ENCODE measurements around the gene KDM8.

KDM8 gene

GRCh38 chr16:27239906-27240655 is 36.8 kb downstream of the KDM8 start:
- H2AK5ac ChIP-seq (ENCODE audit: low read length) = no peak overlapping the region
- no peaks in the 10 kb centered on the region for H3K79me1 ChIP-seq (ENCODE audit: low read length)
- no peaks in the 10 kb centered on the region for H3K79me2 ChIP-seq (ENCODE audit: control insufficient read depth, insufficient read depth, low read length)
- H2BK5ac ChIP-seq (ENCODE audit: low read length) = no peak overlapping the region
- no peak overlapping the region for H3K56ac ChIP-seq (ENCODE audit: low read length)
- no peak overlapping the region for H4K8ac ChIP-seq (ENCODE audit: low read depth, low read length)
- H2BK120ac ChIP-seq (ENCODE audit: low read depth, low read length) = no peak overlapping the region
- H4K5ac ChIP-seq (ENCODE audit: low read length) = no peak overlapping the region
- H3K27me3 ChIP-seq (ENCODE audit: insufficient read depth, low read length, poor library complexity) = no peaks in the 10 kb centered on the region
- H3K9ac ChIP-seq (ENCODE audit: low read length) = no peak overlapping the region
- H3K4me3 ChIP-seq (ENCODE audit: low read length) = no peak overlapping the region
- DNase-seq = no peak
- peaks cover 5% of the 10 kb centered on the region for H3K4me1 ChIP-seq (ENCODE audit: control insufficient read depth, low read depth, low read length)
- H3K36me3 ChIP-seq (ENCODE audit: control insufficient read depth, insufficient read depth, low read length) = no peaks in the 10 kb centered on the region
- H3K4ac ChIP-seq (ENCODE audit: low read depth, low read length) = no peak overlapping the region
- H3K4me2 ChIP-seq (ENCODE audit: low read length) = no peak overlapping the region
- no peak overlapping the region for H2BK15ac ChIP-seq (replicated peaks; ENCODE audit: low read depth)
- H3K27ac ChIP-seq (ENCODE audit: low read depth, low read length) = no peak overlapping the region
- H3K23ac ChIP-seq (ENCODE audit: low read length) = no peak overlapping the region
- no peak overlapping the region for H3K18ac ChIP-seq (ENCODE audit: low read length)
- WGBS (ENCODE audit: extremely low coverage, insufficient coverage, low lambda C conversion rate) = no CpG with 5 or more reads among the region's 9 CpGs

GRCh38 chr16:27240948-27241531 is 37.7 kb downstream of the KDM8 start:
- Histone ChIP-seq H2BK15ac (replicated peaks; ENCODE audit: low read depth) (no peak overlapping the region), H3K56ac (ENCODE audit: low read length) (no peak overlapping the region), H3K18ac (ENCODE audit: low read length) (no peak overlapping the region), H2BK120ac (ENCODE audit: low read depth, low read length) (no peak overlapping the region), H3K79me1 (ENCODE audit: low read length) (no peaks in the 10 kb centered on the region), H2BK5ac (ENCODE audit: low read length) (no peak overlapping the region), H4K5ac (ENCODE audit: low read length) (no peak overlapping the region), H3K36me3 (ENCODE audit: control insufficient read depth, insufficient read depth, low read length) (no peaks in the 10 kb centered on the region), H3K4me2 (ENCODE audit: low read length) (no peak overlapping the region), H3K27me3 (ENCODE audit: insufficient read depth, low read length, poor library complexity) (no peaks in the 10 kb centered on the region), H3K4me3 (ENCODE audit: low read length) (no peak overlapping the region), H3K4me1 (ENCODE audit: control insufficient read depth, low read depth, low read length) (peaks cover 5% of the 10 kb centered on the region), H4K8ac (ENCODE audit: low read depth, low read length) (no peak overlapping the region), H3K27ac (ENCODE audit: low read depth, low read length) (no peak overlapping the region), H3K23ac (ENCODE audit: low read length) (no peak overlapping the region), H3K79me2 (ENCODE audit: control insufficient read depth, insufficient read depth, low read length) (no peaks in the 10 kb centered on the region), H2AK5ac (ENCODE audit: low read length) (no peak overlapping the region), H3K9ac (ENCODE audit: low read length) (no peak overlapping the region), H3K4ac (ENCODE audit: low read depth, low read length) (no peak overlapping the region)
- DNase-seq = no peak
- no CpG with 5 or more reads among the region's 6 CpGs for WGBS (ENCODE audit: extremely low coverage, insufficient coverage, low lambda C conversion rate)

- no peak overlapping the region for H2BK5ac ChIP-seq (ENCODE audit: low read length)
- H3K4me3 ChIP-seq (ENCODE audit: low read length) = no peak overlapping the region
- H3K4me2 ChIP-seq (ENCODE audit: low read length) = no peak overlapping the region
- no peaks in the 10 kb centered on the region for H3K27me3 ChIP-seq (ENCODE audit: insufficient read depth, low read length, poor library complexity)
- H3K9ac ChIP-seq (ENCODE audit: low read length) = no peak overlapping the region
- H4K5ac ChIP-seq (ENCODE audit: low read length) = no peak overlapping the region
- no CpG with 5 or more reads among the region's 13 CpGs for WGBS (ENCODE audit: extremely low coverage, insufficient coverage, low lambda C conversion rate)
- no peak overlapping the region for H3K27ac ChIP-seq (ENCODE audit: low read depth, low read length)
- H4K8ac ChIP-seq (ENCODE audit: low read depth, low read length) = no peak overlapping the region
- H3K18ac ChIP-seq (ENCODE audit: low read length) = no peak overlapping the region
- DNase-seq = no peak
- H3K79me2 ChIP-seq (ENCODE audit: control insufficient read depth, insufficient read depth, low read length) = no peaks in the 10 kb centered on the region
- no peak overlapping the region for H3K4ac ChIP-seq (ENCODE audit: low read depth, low read length)
- no peak overlapping the region for H3K56ac ChIP-seq (ENCODE audit: low read length)
- no peak overlapping the region for H2BK120ac ChIP-seq (ENCODE audit: low read depth, low read length)
- H3K79me1 ChIP-seq (ENCODE audit: low read length) = no peaks in the 10 kb centered on the region
- no peaks in the 10 kb centered on the region for H3K36me3 ChIP-seq (ENCODE audit: control insufficient read depth, insufficient read depth, low read length)
- H3K4me1 ChIP-seq (ENCODE audit: control insufficient read depth, low read depth, low read length) = peaks cover 5% of the 10 kb centered on the region
- no peak overlapping the region for H2AK5ac ChIP-seq (ENCODE audit: low read length)
- no peak overlapping the region for H3K23ac ChIP-seq (ENCODE audit: low read length)
- H2BK15ac ChIP-seq (replicated peaks; ENCODE audit: low read depth) = no peak overlapping the region
These were observed 38.3 kb downstream of the KDM8 start for GRCh38 chr16:27241658-27242057.

GRCh38 chr16:27242398-27242797 is 39.1 kb downstream of the KDM8 start:
- Histone ChIP-seq H3K27ac (ENCODE audit: low read depth, low read length) (no peak overlapping the region), H3K18ac (ENCODE audit: low read length) (no peak overlapping the region), H3K23ac (ENCODE audit: low read length) (no peak overlapping the region), H3K79me1 (ENCODE audit: low read length) (no peaks in the 10 kb centered on the region), H4K5ac (ENCODE audit: low read length) (no peak overlapping the region), H3K4me1 (ENCODE audit: control insufficient read depth, low read depth, low read length) (peaks cover 5% of the 10 kb centered on the region), H3K4me2 (ENCODE audit: low read length) (no peak overlapping the region), H2BK120ac (ENCODE audit: low read depth, low read length) (no peak overlapping the region), H3K56ac (ENCODE audit: low read length) (no peak overlapping the region), H2BK15ac (replicated peaks; ENCODE audit: low read depth) (no peak overlapping the region), H2AK5ac (ENCODE audit: low read length) (no peak overlapping the region), H3K9ac (ENCODE audit: low read length) (no peak overlapping the region), H3K4me3 (ENCODE audit: low read length) (no peak overlapping the region), H3K27me3 (ENCODE audit: insufficient read depth, low read length, poor library complexity) (no peaks in the 10 kb centered on the region), H4K8ac (ENCODE audit: low read depth, low read length) (no peak overlapping the region), H2BK5ac (ENCODE audit: low read length) (no peak overlapping the region), H3K36me3 (ENCODE audit: control insufficient read depth, insufficient read depth, low read length) (no peaks in the 10 kb centered on the region), H3K4ac (ENCODE audit: low read depth, low read length) (no peak overlapping the region), H3K79me2 (ENCODE audit: control insufficient read depth, insufficient read depth, low read length) (no peaks in the 10 kb centered on the region)
- WGBS (ENCODE audit: extremely low coverage, insufficient coverage, low lambda C conversion rate) = no CpG with 5 or more reads among the region's 2 CpGs
- DNase-seq = no peak

GRCh38 chr16:27242868-27243590 is 39.7 kb downstream of the KDM8 start:
- Histone ChIP-seq H3K18ac (ENCODE audit: low read length) (no peak overlapping the region), H3K4me3 (ENCODE audit: low read length) (no peak overlapping the region), H3K4ac (ENCODE audit: low read depth, low read length) (no peak overlapping the region), H3K23ac (ENCODE audit: low read length) (peak overlapping the region; percentile 68), H2BK5ac (ENCODE audit: low read length) (no peak overlapping the region), H3K27ac (ENCODE audit: low read depth, low read length) (no peak overlapping the region), H3K79me2 (ENCODE audit: control insufficient read depth, insufficient read depth, low read length) (no peaks in the 10 kb centered on the region), H4K8ac (ENCODE audit: low read depth, low read length) (no peak overlapping the region), H3K56ac (ENCODE audit: low read length) (no peak overlapping the region), H3K9ac (ENCODE audit: low read length) (no peak overlapping the region), H3K4me1 (ENCODE audit: control insufficient read depth, low read depth, low read length) (peaks cover 5% of the 10 kb centered on the region), H3K27me3 (ENCODE audit: insufficient read depth, low read length, poor library complexity) (no peaks in the 10 kb centered on the region), H2AK5ac (ENCODE audit: low read length) (no peak overlapping the region), H4K5ac (ENCODE audit: low read length) (no peak overlapping the region), H3K4me2 (ENCODE audit: low read length) (no peak overlapping the region), H2BK120ac (ENCODE audit: low read depth, low read length) (no peak overlapping the region), H3K79me1 (ENCODE audit: low read length) (no peaks in the 10 kb centered on the region), H3K36me3 (ENCODE audit: control insufficient read depth, insufficient read depth, low read length) (no peaks in the 10 kb centered on the region), H2BK15ac (replicated peaks; ENCODE audit: low read depth) (no peak overlapping the region)
- no CpG with 5 or more reads among the region's 13 CpGs for WGBS (ENCODE audit: extremely low coverage, insufficient coverage, low lambda C conversion rate)
- DNase-seq = no peak
